ENCODE results near the gene ATG10. TPM values are rescaled to one million over a fixed set of nuclear protein-coding genes. Genes with fewer than 3 reads are reported as not detected.

Gene ATG10
- total RNA-seq, 1 experiment from 2014 or later: 11.8 TPM

GRCh38 chr5:82297711-82298110, 325.9 kb downstream of the ATG10 start:
- Histone ChIP-seq H3K9me3 (ENCODE audit: low read length) (no peaks in the 10 kb centered on the region), H3K27me3 (ENCODE audit: low read length) (no peaks in the 10 kb centered on the region), H3F3A (ENCODE audit: low read length, unreplicated experiment) (no peaks in the 10 kb centered on the region), H4K20me1 (ENCODE audit: low read length) (no peaks in the 10 kb centered on the region), H3K4me2 (ENCODE audit: low read length) (no peak overlapping the region), H3K27ac (ENCODE audit: low read length) (no peak overlapping the region), H3K4me3 (ENCODE audit: low read length) (no peak overlapping the region), H3K9me2 (replicated peaks; ENCODE audit: low read length) (no peaks in the 10 kb centered on the region), H3K36me3 (ENCODE audit: low read depth, low read length) (no peaks in the 10 kb centered on the region), H3K9ac (ENCODE audit: low read length) (no peak overlapping the region), H3K79me2 (ENCODE audit: low read length) (no peaks in the 10 kb centered on the region), H3K4me1 (ENCODE audit: insufficient read depth, low read length) (peaks cover 5% of the 10 kb centered on the region; the same call in 1 of the 2 replicates), H2AFZ (ENCODE audit: low read length) (no peak overlapping the region)
- intact Hi-C loops (cut with micrococcal nuclease): no loop called here
- BruUV-seq (replicated peaks): no TSS peak
- no peak for DNase-seq
- no peak for ATAC-seq
- ChIA-PET CTCF (no interaction called here), POLR2A (ENCODE audit: unreplicated experiment) (no interaction called here)
- TF ChIP-seq EZH2 (IDR thresholded peaks at IDR 0.05; ENCODE audit: low read length, unreplicated experiment) (no peak), EZH2phosphoT487 (IDR thresholded peaks at IDR 0.05; ENCODE audit: borderline replicate concordance, low read length) (no peak), CTCF (conservative IDR thresholded peaks at IDR 0.05; ENCODE audit: low read depth, low read length) (no peak)

- TF ChIP-seq CTCF (conservative IDR thresholded peaks at IDR 0.05; ENCODE audit: low read depth, low read length): no peak
- no peak for TF ChIP-seq EZH2phosphoT487 (IDR thresholded peaks at IDR 0.05; ENCODE audit: borderline replicate concordance, low read length)
- TF ChIP-seq EZH2 (IDR thresholded peaks at IDR 0.05; ENCODE audit: low read length, unreplicated experiment): no peak
- CTCF ChIA-PET: no interaction called here
- BruUV-seq (replicated peaks): no TSS peak
Measured at GRCh38 chr5:82298668-82299067, 326.8 kb downstream of the ATG10 start.

GRCh38 chr5:82301190-82301589, 329.4 kb downstream of the ATG10 start:
- Histone ChIP-seq H3K9me3 (ENCODE audit: low read length) (no peaks in the 10 kb centered on the region), H4K20me1 (ENCODE audit: low read length) (no peaks in the 10 kb centered on the region), H3K9ac (ENCODE audit: low read length) (no peak overlapping the region), H3K79me2 (ENCODE audit: low read length) (no peaks in the 10 kb centered on the region), H3K9me2 (replicated peaks; ENCODE audit: low read length) (no peaks in the 10 kb centered on the region), H3K4me1 (ENCODE audit: insufficient read depth, low read length) (peaks cover 5% of the 10 kb centered on the region; the same call in 1 of the 2 replicates), H3K4me3 (ENCODE audit: low read length) (no peak overlapping the region), H3K36me3 (ENCODE audit: low read depth, low read length) (no peaks in the 10 kb centered on the region), H3K4me2 (ENCODE audit: low read length) (no peak overlapping the region), H3K27ac (ENCODE audit: low read length) (no peak overlapping the region), H2AFZ (ENCODE audit: low read length) (no peak overlapping the region), H3K27me3 (ENCODE audit: low read length) (no peaks in the 10 kb centered on the region), H3F3A (ENCODE audit: low read length, unreplicated experiment) (no peaks in the 10 kb centered on the region)
- intact Hi-C loops (cut with micrococcal nuclease): no loop called here
- POLR2A ChIA-PET (ENCODE audit: unreplicated experiment): no interaction called here
- CTCF ChIA-PET: no interaction called here
- TF ChIP-seq CTCF (conservative IDR thresholded peaks at IDR 0.05; ENCODE audit: low read depth, low read length) (no peak), EZH2phosphoT487 (IDR thresholded peaks at IDR 0.05; ENCODE audit: borderline replicate concordance, low read length) (no peak), EZH2 (IDR thresholded peaks at IDR 0.05; ENCODE audit: low read length, unreplicated experiment) (no peak)
- no TSS peak for BruUV-seq (replicated peaks)
- DNase-seq (no peak), ATAC-seq (no peak)

More at GRCh38 chr5:82298668-82299067, 326.8 kb downstream of the ATG10 start:
- H3F3A ChIP-seq (ENCODE audit: low read length, unreplicated experiment): no peaks in the 10 kb centered on the region
- no peaks in the 10 kb centered on the region for H3K9me3 ChIP-seq (ENCODE audit: low read length)
- DNase-seq: no peak
- H3K4me2 ChIP-seq (ENCODE audit: low read length): no peak overlapping the region
- peaks cover 5% of the 10 kb centered on the region; the same call in 1 of the 2 replicates for H3K4me1 ChIP-seq (ENCODE audit: insufficient read depth, low read length)
- H3K27ac ChIP-seq (ENCODE audit: low read length): no peak overlapping the region
- POLR2A ChIA-PET (ENCODE audit: unreplicated experiment): no interaction called here
- intact Hi-C loops (cut with micrococcal nuclease): no loop called here
- no peaks in the 10 kb centered on the region for H3K79me2 ChIP-seq (ENCODE audit: low read length)
- no peak overlapping the region for H2AFZ ChIP-seq (ENCODE audit: low read length)
- H3K4me3 ChIP-seq (ENCODE audit: low read length): no peak overlapping the region
- H4K20me1 ChIP-seq (ENCODE audit: low read length): no peaks in the 10 kb centered on the region
- ATAC-seq: no peak
- no peak overlapping the region for H3K9ac ChIP-seq (ENCODE audit: low read length)
- no peaks in the 10 kb centered on the region for H3K27me3 ChIP-seq (ENCODE audit: low read length)
- no peaks in the 10 kb centered on the region for H3K9me2 ChIP-seq (replicated peaks; ENCODE audit: low read length)
- H3K36me3 ChIP-seq (ENCODE audit: low read depth, low read length): no peaks in the 10 kb centered on the region

Other genes with a start within 250 kb of the ATG10 start
- 5.8 and 9.0 TPM in 2 replicates for gene SSBP2, start 220.9 kb upstream of the ATG10 start, total RNA-seq (2014; rRNA removed)